ENCODE results near the gene ORC3.

Gene ORC3

GRCh38 chr6:87667032-87667431 lies 77.1 kb downstream of the ORC3 start:
- no peak for FAIRE-seq
- DNase-seq (ENCODE audit: insufficient read length, low spot score) = no peak
- TF ChIP-seq POLR2AphosphoS5 (IDR thresholded peaks at IDR 0.05; ENCODE audit: low read depth, low read length) (no peak), POU2F2 (IDR thresholded peaks at IDR 0.05; ENCODE audit: low read depth, low read length) (no peak), SPI1 (IDR thresholded peaks at IDR 0.05; ENCODE audit: low read depth, low read length) (no peak), PAX5 (IDR thresholded peaks at IDR 0.05; ENCODE audit: insufficient read depth, low read length, severe bottlenecking) (no peak), POLR2A (IDR thresholded peaks at IDR 0.05; ENCODE audit: low read depth, low read length) (no peak), TAF1 (IDR thresholded peaks at IDR 0.05; ENCODE audit: low read depth, low read length) (no peak)

- no peak for FAIRE-seq
- DNase-seq (ENCODE audit: insufficient read length, low spot score) = no peak
- no peak for TF ChIP-seq POLR2A (IDR thresholded peaks at IDR 0.05; ENCODE audit: low read depth, low read length)
- no peak for TF ChIP-seq POLR2AphosphoS5 (IDR thresholded peaks at IDR 0.05; ENCODE audit: low read depth, low read length)
- TF ChIP-seq SPI1 (IDR thresholded peaks at IDR 0.05; ENCODE audit: low read depth, low read length) = no peak
- no peak for TF ChIP-seq POU2F2 (IDR thresholded peaks at IDR 0.05; ENCODE audit: low read depth, low read length)
- no peak for TF ChIP-seq TAF1 (IDR thresholded peaks at IDR 0.05; ENCODE audit: low read depth, low read length)
- TF ChIP-seq PAX5 (IDR thresholded peaks at IDR 0.05; ENCODE audit: insufficient read depth, low read length, severe bottlenecking) = no peak
Observed at GRCh38 chr6:87668013-87668412, 78.1 kb downstream of the ORC3 start.

GRCh38 chr6:87669051-87669450 lies 79.1 kb downstream of the ORC3 start:
- DNase-seq (ENCODE audit: insufficient read length, low spot score) (no peak), FAIRE-seq (peak; percentile 54)
- TF ChIP-seq SPI1 (IDR thresholded peaks at IDR 0.05; ENCODE audit: low read depth, low read length) = no peak
- TF ChIP-seq POLR2AphosphoS5 (IDR thresholded peaks at IDR 0.05; ENCODE audit: low read depth, low read length) = no peak
- TF ChIP-seq PAX5 (IDR thresholded peaks at IDR 0.05; ENCODE audit: insufficient read depth, low read length, severe bottlenecking) = no peak
- no peak for TF ChIP-seq POLR2A (IDR thresholded peaks at IDR 0.05; ENCODE audit: low read depth, low read length)
- TF ChIP-seq TAF1 (IDR thresholded peaks at IDR 0.05; ENCODE audit: low read depth, low read length) = no peak
- TF ChIP-seq POU2F2 (IDR thresholded peaks at IDR 0.05; ENCODE audit: low read depth, low read length) = no peak

- no peak for TF ChIP-seq TAF1 (IDR thresholded peaks at IDR 0.05; ENCODE audit: low read depth, low read length)
- TF ChIP-seq POU2F2 (IDR thresholded peaks at IDR 0.05; ENCODE audit: low read depth, low read length) = no peak
- TF ChIP-seq POLR2AphosphoS5 (IDR thresholded peaks at IDR 0.05; ENCODE audit: low read depth, low read length) = no peak
- TF ChIP-seq POLR2A (IDR thresholded peaks at IDR 0.05; ENCODE audit: low read depth, low read length) = no peak
- no peak for TF ChIP-seq PAX5 (IDR thresholded peaks at IDR 0.05; ENCODE audit: insufficient read depth, low read length, severe bottlenecking)
- no peak for TF ChIP-seq SPI1 (IDR thresholded peaks at IDR 0.05; ENCODE audit: low read depth, low read length)
- no peak for FAIRE-seq
- DNase-seq (ENCODE audit: insufficient read length, low spot score) = no peak
Observed at GRCh38 chr6:87670707-87671106, 80.8 kb downstream of the ORC3 start.

- TF ChIP-seq POLR2AphosphoS5 (IDR thresholded peaks at IDR 0.05; ENCODE audit: low read depth, low read length) (no peak), POLR2A (IDR thresholded peaks at IDR 0.05; ENCODE audit: low read depth, low read length) (no peak), TAF1 (IDR thresholded peaks at IDR 0.05; ENCODE audit: low read depth, low read length) (no peak), POU2F2 (IDR thresholded peaks at IDR 0.05; ENCODE audit: low read depth, low read length) (no peak), SPI1 (IDR thresholded peaks at IDR 0.05; ENCODE audit: low read depth, low read length) (no peak), PAX5 (IDR thresholded peaks at IDR 0.05; ENCODE audit: insufficient read depth, low read length, severe bottlenecking) (no peak)
- FAIRE-seq (no peak), DNase-seq (ENCODE audit: insufficient read length, low spot score) (no peak)
Observed at GRCh38 chr6:87671555-87672029, 81.7 kb downstream of the ORC3 start.

GRCh38 chr6:87672641-87673040 lies 82.7 kb downstream of the ORC3 start:
- no peak for DNase-seq (ENCODE audit: insufficient read length, low spot score)
- TF ChIP-seq SPI1 (IDR thresholded peaks at IDR 0.05; ENCODE audit: low read depth, low read length) = no peak
- peak; percentile 19; the same call in 1 of the 2 replicates for TF ChIP-seq POLR2AphosphoS5 (IDR thresholded peaks at IDR 0.05; ENCODE audit: low read depth, low read length)
- FAIRE-seq = no peak

GRCh38 chr6:87673237-87673636 lies 83.3 kb downstream of the ORC3 start:
- DNase-seq (ENCODE audit: insufficient read length, low spot score) (no peak), FAIRE-seq (no peak)
- no peak for TF ChIP-seq POU2F2 (IDR thresholded peaks at IDR 0.05; ENCODE audit: low read depth, low read length)
- TF ChIP-seq POLR2AphosphoS5 (IDR thresholded peaks at IDR 0.05; ENCODE audit: low read depth, low read length) = no peak
- no peak for TF ChIP-seq PAX5 (IDR thresholded peaks at IDR 0.05; ENCODE audit: insufficient read depth, low read length, severe bottlenecking)
- no peak for TF ChIP-seq TAF1 (IDR thresholded peaks at IDR 0.05; ENCODE audit: low read depth, low read length)
- TF ChIP-seq POLR2A (IDR thresholded peaks at IDR 0.05; ENCODE audit: low read depth, low read length) = no peak
- no peak for TF ChIP-seq SPI1 (IDR thresholded peaks at IDR 0.05; ENCODE audit: low read depth, low read length)

GRCh38 chr6:87674290-87674689 lies 84.4 kb downstream of the ORC3 start:
- DNase-seq (ENCODE audit: insufficient read length, low spot score) (no peak), FAIRE-seq (no peak)
- TF ChIP-seq TAF1 (IDR thresholded peaks at IDR 0.05; ENCODE audit: low read depth, low read length) = no peak
- TF ChIP-seq POLR2A (IDR thresholded peaks at IDR 0.05; ENCODE audit: low read depth, low read length) = no peak
- no peak for TF ChIP-seq PAX5 (IDR thresholded peaks at IDR 0.05; ENCODE audit: insufficient read depth, low read length, severe bottlenecking)
- no peak for TF ChIP-seq SPI1 (IDR thresholded peaks at IDR 0.05; ENCODE audit: low read depth, low read length)
- no peak for TF ChIP-seq POU2F2 (IDR thresholded peaks at IDR 0.05; ENCODE audit: low read depth, low read length)
- TF ChIP-seq POLR2AphosphoS5 (IDR thresholded peaks at IDR 0.05; ENCODE audit: low read depth, low read length) = no peak

GRCh38 chr6:87675004-87675681 lies 85.2 kb downstream of the ORC3 start:
- FAIRE-seq (no peak), DNase-seq (ENCODE audit: insufficient read length, low spot score) (no peak)
- no peak for TF ChIP-seq POU2F2 (IDR thresholded peaks at IDR 0.05; ENCODE audit: low read depth, low read length)
- TF ChIP-seq SPI1 (IDR thresholded peaks at IDR 0.05; ENCODE audit: low read depth, low read length) = no peak
- no peak for TF ChIP-seq POLR2AphosphoS5 (IDR thresholded peaks at IDR 0.05; ENCODE audit: low read depth, low read length)
- TF ChIP-seq POLR2A (IDR thresholded peaks at IDR 0.05; ENCODE audit: low read depth, low read length) = no peak
- TF ChIP-seq TAF1 (IDR thresholded peaks at IDR 0.05; ENCODE audit: low read depth, low read length) = no peak
- no peak for TF ChIP-seq PAX5 (IDR thresholded peaks at IDR 0.05; ENCODE audit: insufficient read depth, low read length, severe bottlenecking)

- FAIRE-seq (peak; percentile 28), DNase-seq (ENCODE audit: insufficient read length, low spot score) (no peak)
- no peak for TF ChIP-seq PAX5 (IDR thresholded peaks at IDR 0.05; ENCODE audit: insufficient read depth, low read length, severe bottlenecking)
- TF ChIP-seq SPI1 (IDR thresholded peaks at IDR 0.05; ENCODE audit: low read depth, low read length) = peak; percentile 58
Observed at GRCh38 chr6:87682310-87682709, 92.4 kb downstream of the ORC3 start.
